WTC11 (cell line): ENCODE data around the gene SYMPK. TPM values are rescaled to one million over a fixed set of nuclear protein-coding genes. Genes with fewer than 3 reads are reported as not detected.

Experiments used
- ATAC-seq: fragments of 200-7000 bp; cut with Tn5 transposase; 2 replicates; pipeline ENCODE4 v1.10.0; 2021; ENCODE audit warnings: mild to moderate bottlenecking, moderate library complexity
- CTCF ChIA-PET: fragments of 300-600 bp; sonication (Branson Sonifier 250); formaldehyde crosslinking; loops from one replicate; lab custom pipeline; 2021; ENCODE audit warnings: antibody characterized with exemption; lab: Charles Lee
- POLR2A ChIA-PET: fragments of 350-600 bp; sonication (Branson Sonifier 250); formaldehyde crosslinking; loops from one replicate; lab custom pipeline; 2021; ENCODE audit warnings: antibody characterized with exemption; lab: Charles Lee
- DNase-seq: peaks from one replicate; pipeline ENCODE4 v3.0.0; 2021; ENCODE audit warnings: low spot score
- H3K27ac Mint-ChIP-seq: 2 replicates; pipeline ENCODE4 v1.8.0; 2021; ENCODE audit warnings: mixed read lengths
- H3K27me3 Mint-ChIP-seq: 2 replicates; pipeline ENCODE4 v1.8.0; 2021; ENCODE audit warnings: low read depth, mild to moderate bottlenecking, moderate library complexity, mixed read lengths
- H3K36me3 Mint-ChIP-seq: 2 replicates; pipeline ENCODE4 v1.8.0; 2021; ENCODE audit warnings: mixed read lengths
- H3K4me1 Mint-ChIP-seq: 2 replicates; pipeline ENCODE4 v1.8.0; 2022; ENCODE audit warnings: mixed read lengths
- H3K4me3 Mint-ChIP-seq: 2 replicates; pipeline ENCODE4 v1.8.0; 2021; ENCODE audit warnings: mild to moderate bottlenecking, moderate library complexity, mixed read lengths
- H3K9me3 Mint-ChIP-seq: 2 replicates; pipeline ENCODE4 v1.8.0; 2021; ENCODE audit warnings: mixed read lengths
- ARID4B ChIP-seq: sonication (generic); formaldehyde crosslinking; IDR thresholded peaks from 2 replicates; pipeline ENCODE4 v1.8.0; 2023; ENCODE audit warnings: missing genetic modification reagents, mild to moderate bottlenecking, borderline replicate concordance
- ATF6 ChIP-seq: sonication (generic); formaldehyde crosslinking; IDR thresholded peaks from 2 replicates; pipeline ENCODE4 v1.8.1; 2023; ENCODE audit warnings: mild to moderate bottlenecking, missing genetic modification reagents
- EMX1 ChIP-seq: fragments of 250-450 bp; sonication (Bioruptor Pico); IDR thresholded peaks from 2 replicates; pipeline ENCODE4 v1.8.0; 2021; ENCODE audit warnings: mild to moderate bottlenecking
- ESRRA ChIP-seq: sonication (generic); formaldehyde crosslinking; IDR thresholded peaks from 2 replicates; pipeline ENCODE4 v1.8.1; 2022; ENCODE audit warnings: mild to moderate bottlenecking, missing genetic modification reagents, borderline replicate concordance
- JAZF1 ChIP-seq: fragments of 250-450 bp; sonication (Bioruptor Pico); IDR thresholded peaks from 2 replicates; pipeline ENCODE4 v1.9.0; 2021; ENCODE audit warnings: moderate library complexity, mild to moderate bottlenecking, inconsistent platforms
- ZNF396 ChIP-seq: fragments of 250-450 bp; sonication (Bioruptor Pico); IDR thresholded peaks from 2 replicates; pipeline ENCODE4 v1.8.0; 2021; ENCODE audit warnings: mild to moderate bottlenecking, moderate library complexity, borderline replicate concordance
- total RNA-seq: library from RNA; stranded (reverse); gene quantifications from 3 replicates; pipeline ENCODE4 v1.2.3, GENCODE V29; 2021
- TF ChIP-seq, protein P1 (sequence below): fragments of 250-450 bp; sonication (Bioruptor Pico); IDR thresholded peaks from 2 replicates; pipeline ENCODE4 v1.9.0; 2021; ENCODE audit warnings: mild to moderate bottlenecking
- TF ChIP-seq, protein P2 (sequence below): sonication (generic); formaldehyde crosslinking; IDR thresholded peaks from 2 replicates; pipeline ENCODE4 v1.8.0; 2022; ENCODE audit warnings: missing genetic modification reagents
- TF ChIP-seq, protein P3 (sequence below): sonication (generic); formaldehyde crosslinking; IDR thresholded peaks from 2 replicates; pipeline ENCODE4 v1.8.1; 2023; ENCODE audit warnings: mild to moderate bottlenecking, missing genetic modification reagents, moderate library complexity
- TF ChIP-seq, protein P4 (sequence below): sonication (generic); formaldehyde crosslinking; IDR thresholded peaks from 2 replicates; pipeline ENCODE4 v1.8.0; 2022; ENCODE audit warnings: mild to moderate bottlenecking, missing genetic modification reagents

SYMPK gene
- total RNA-seq, 1 experiment from 2014 or later: 106 TPM

- peak; percentile 63; the same call in 1 of the 2 replicates for TF ChIP-seq ARID4B
- no peak for TF ChIP-seq EMX1 (CRISPR knock-in tag)
- no peak for TF ChIP-seq ZNF396 (CRISPR knock-in tag)
- TF ChIP-seq, protein P1, sequence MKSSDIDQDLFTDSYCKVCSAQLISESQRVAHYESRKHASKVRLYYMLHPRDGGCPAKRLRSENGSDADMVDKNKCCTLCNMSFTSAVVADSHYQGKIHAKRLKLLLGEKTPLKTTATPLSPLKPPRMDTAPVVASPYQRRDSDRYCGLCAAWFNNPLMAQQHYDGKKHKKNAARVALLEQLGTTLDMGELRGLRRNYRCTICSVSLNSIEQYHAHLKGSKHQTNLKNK: peak; percentile 76
Measured at GRCh38 chr19:45768984-45769782, 93.8 kb downstream of the SYMPK start, which contains the start of gene SIX5 (continued).

DNA sequence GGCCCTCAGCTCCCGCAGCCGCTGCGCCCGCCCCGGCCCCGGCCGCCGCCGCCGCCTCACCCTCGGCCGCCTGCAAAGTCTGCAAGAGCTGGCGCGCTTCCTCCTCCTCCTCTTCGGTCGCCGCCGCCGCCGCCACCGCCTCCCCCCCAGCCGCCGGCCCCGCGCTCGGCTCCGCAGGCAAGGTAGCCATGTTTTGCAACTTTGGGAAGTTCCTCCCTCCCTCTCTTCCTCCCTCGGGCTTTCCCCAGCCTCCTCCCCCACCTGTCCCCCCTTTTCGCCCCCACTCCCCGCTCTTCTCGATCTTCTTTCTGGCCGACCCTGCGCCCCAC is 94.3 kb downstream of the SYMPK start:
- peak overlapping the region; percentile 97 for H3K4me3 Mint-ChIP-seq
- H3K9me3 Mint-ChIP-seq: no peaks in the 10 kb centered on the region
- peak; percentile 61 for DNase-seq
- peak overlapping the region; percentile 100 for H3K27ac Mint-ChIP-seq
- TF ChIP-seq, protein P2, sequence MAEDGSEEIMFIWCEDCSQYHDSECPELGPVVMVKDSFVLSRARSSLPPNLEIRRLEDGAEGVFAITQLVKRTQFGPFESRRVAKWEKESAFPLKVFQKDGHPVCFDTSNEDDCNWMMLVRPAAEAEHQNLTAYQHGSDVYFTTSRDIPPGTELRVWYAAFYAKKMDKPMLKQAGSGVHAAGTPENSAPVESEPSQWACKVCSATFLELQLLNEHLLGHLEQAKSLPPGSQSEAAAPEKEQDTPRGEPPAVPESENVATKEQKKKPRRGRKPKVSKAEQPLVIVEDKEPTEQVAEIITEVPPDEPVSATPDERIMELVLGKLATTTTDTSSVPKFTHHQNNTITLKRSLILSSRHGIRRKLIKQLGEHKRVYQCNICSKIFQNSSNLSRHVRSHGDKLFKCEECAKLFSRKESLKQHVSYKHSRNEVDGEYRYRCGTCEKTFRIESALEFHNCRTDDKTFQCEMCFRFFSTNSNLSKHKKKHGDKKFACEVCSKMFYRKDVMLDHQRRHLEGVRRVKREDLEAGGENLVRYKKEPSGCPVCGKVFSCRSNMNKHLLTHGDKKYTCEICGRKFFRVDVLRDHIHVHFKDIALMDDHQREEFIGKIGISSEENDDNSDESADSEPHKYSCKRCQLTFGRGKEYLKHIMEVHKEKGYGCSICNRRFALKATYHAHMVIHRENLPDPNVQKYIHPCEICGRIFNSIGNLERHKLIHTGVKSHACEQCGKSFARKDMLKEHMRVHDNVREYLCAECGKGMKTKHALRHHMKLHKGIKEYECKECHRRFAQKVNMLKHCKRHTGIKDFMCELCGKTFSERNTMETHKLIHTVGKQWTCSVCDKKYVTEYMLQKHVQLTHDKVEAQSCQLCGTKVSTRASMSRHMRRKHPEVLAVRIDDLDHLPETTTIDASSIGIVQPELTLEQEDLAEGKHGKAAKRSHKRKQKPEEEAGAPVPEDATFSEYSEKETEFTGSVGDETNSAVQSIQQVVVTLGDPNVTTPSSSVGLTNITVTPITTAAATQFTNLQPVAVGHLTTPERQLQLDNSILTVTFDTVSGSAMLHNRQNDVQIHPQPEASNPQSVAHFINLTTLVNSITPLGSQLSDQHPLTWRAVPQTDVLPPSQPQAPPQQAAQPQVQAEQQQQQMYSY: no peak
- TF ChIP-seq, protein P3, sequence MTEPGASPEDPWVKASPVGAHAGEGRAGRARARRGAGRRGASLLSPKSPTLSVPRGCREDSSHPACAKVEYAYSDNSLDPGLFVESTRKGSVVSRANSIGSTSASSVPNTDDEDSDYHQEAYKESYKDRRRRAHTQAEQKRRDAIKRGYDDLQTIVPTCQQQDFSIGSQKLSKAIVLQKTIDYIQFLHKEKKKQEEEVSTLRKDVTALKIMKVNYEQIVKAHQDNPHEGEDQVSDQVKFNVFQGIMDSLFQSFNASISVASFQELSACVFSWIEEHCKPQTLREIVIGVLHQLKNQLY (CRISPR knock-in tag): no peak
- no peak for TF ChIP-seq JAZF1 (CRISPR knock-in tag)
- no peak for TF ChIP-seq ATF6 (CRISPR knock-in tag)
- TF ChIP-seq, protein P4, sequence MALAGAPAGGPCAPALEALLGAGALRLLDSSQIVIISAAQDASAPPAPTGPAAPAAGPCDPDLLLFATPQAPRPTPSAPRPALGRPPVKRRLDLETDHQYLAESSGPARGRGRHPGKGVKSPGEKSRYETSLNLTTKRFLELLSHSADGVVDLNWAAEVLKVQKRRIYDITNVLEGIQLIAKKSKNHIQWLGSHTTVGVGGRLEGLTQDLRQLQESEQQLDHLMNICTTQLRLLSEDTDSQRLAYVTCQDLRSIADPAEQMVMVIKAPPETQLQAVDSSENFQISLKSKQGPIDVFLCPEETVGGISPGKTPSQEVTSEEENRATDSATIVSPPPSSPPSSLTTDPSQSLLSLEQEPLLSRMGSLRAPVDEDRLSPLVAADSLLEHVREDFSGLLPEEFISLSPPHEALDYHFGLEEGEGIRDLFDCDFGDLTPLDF (CRISPR knock-in tag): no peak
- TF ChIP-seq ESRRA: no peak
- POLR2A ChIA-PET: interaction anchor here (0.6 to 4.8 kb wide), 23 partner anchors 11 to 185 kb away, joined by 3 to 115 read pairs (median 7); partner anchors contain the start of genes DMPK, DMWD, FBXO46 and QPCTL
- CTCF ChIA-PET: interaction anchor here (0.6 to 5.6 kb wide), 21 partner anchors 9 to 998 kb away, joined by 3 to 175 read pairs (median 8); partner anchors contain the start of genes DMPK, FBXO46, FOXA3 and QPCTL
- peaks cover 2% of the 10 kb centered on the region; the same call in 1 of the 2 replicates for H3K27me3 Mint-ChIP-seq
- H3K36me3 Mint-ChIP-seq: no peaks in the 10 kb centered on the region
- no peak for ATAC-seq
- H3K4me1 Mint-ChIP-seq: peaks cover 26% of the 10 kb centered on the region
